ENCODE data around the gene PRPSAP2. TPM values are rescaled to one million over a fixed set of nuclear protein-coding genes. Genes with fewer than 3 reads are reported as not detected.

The PRPSAP2 gene
- total RNA-seq, 1 donor from 2014 or later = 43.0 TPM

DNA sequence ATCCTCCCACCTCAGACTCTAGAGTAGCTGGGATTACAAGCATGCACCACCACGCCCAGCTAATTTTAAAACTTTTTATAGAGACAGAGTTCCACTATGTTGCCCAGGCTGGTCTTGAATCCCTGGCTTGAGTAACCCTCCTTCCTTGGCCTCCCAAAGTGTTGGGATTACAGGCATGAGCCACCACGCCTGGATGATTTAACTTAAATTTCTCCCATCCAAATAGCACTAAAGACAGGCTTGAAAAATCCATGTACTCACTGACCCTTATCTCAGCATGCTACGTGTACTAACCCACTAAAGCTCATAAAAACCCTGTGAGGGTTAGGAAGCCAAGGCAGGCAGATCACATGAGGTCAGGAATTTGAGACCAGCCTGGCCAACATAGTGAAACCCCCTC is 98.7 kb downstream of the PRPSAP2 start:
- no peaks in the 10 kb centered on the region for H3K27me3 ChIP-seq (ENCODE audit: control insufficient read depth, insufficient read depth, low read length)
- no peak for TF ChIP-seq CTCF (IDR thresholded peaks at IDR 0.05; ENCODE audit: insufficient read depth, low read length, poor library complexity, severe bottlenecking)
- DNase-seq (ENCODE audit: low read depth) = no peak
- H3K36me3 ChIP-seq (ENCODE audit: control insufficient read depth, insufficient read depth, low read length) = no peaks in the 10 kb centered on the region
- H3K4me3 ChIP-seq (ENCODE audit: low read depth, low read length) = no peak overlapping the region

DNA sequence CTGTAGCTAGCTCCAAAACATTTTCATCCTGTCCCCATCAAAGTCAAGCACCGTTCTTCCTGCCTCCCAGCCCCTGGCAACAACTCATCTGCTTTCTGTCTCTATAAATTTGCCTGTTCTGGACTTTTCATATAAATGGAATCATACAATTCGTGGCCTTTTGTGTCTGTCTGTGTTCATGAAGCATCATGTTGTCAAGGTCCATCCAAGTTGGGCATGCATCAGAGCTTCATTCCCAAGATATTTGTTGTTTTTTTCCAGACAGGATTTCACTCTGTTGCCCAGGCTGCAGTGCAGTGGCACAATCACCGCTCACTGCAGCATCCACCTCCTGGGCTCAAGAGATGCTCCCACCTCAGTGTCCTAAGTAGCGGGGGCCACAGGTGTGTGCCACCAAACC is 99.9 kb downstream of the PRPSAP2 start:
- H3K36me3 ChIP-seq (ENCODE audit: control insufficient read depth, insufficient read depth, low read length) = no peaks in the 10 kb centered on the region

GRCh38 chr17:18958611-18959010 is 100.7 kb downstream of the PRPSAP2 start:
- no peak for TF ChIP-seq CTCF (IDR thresholded peaks at IDR 0.05; ENCODE audit: insufficient read depth, low read length, poor library complexity, severe bottlenecking)
- H3K4me3 ChIP-seq (ENCODE audit: low read depth, low read length) = no peak overlapping the region
- H3K27me3 ChIP-seq (ENCODE audit: control insufficient read depth, insufficient read depth, low read length) = no peaks in the 10 kb centered on the region
- no peak for DNase-seq (ENCODE audit: low read depth)
- H3K36me3 ChIP-seq (ENCODE audit: control insufficient read depth, insufficient read depth, low read length) = no peaks in the 10 kb centered on the region

More for the DNA sequence above, 99.9 kb downstream of the PRPSAP2 start:
- Histone ChIP-seq H3K4me3 (ENCODE audit: low read depth, low read length) (no peak overlapping the region), H3K27me3 (ENCODE audit: control insufficient read depth, insufficient read depth, low read length) (no peaks in the 10 kb centered on the region)
- TF ChIP-seq CTCF (IDR thresholded peaks at IDR 0.05; ENCODE audit: insufficient read depth, low read length, poor library complexity, severe bottlenecking) = no peak
- DNase-seq (ENCODE audit: low read depth) = no peak

- DNase-seq (ENCODE audit: low read depth) = no peak
- Histone ChIP-seq H3K4me3 (ENCODE audit: low read depth, low read length) (no peak overlapping the region), H3K36me3 (ENCODE audit: control insufficient read depth, insufficient read depth, low read length) (no peaks in the 10 kb centered on the region), H3K27me3 (ENCODE audit: control insufficient read depth, insufficient read depth, low read length) (no peaks in the 10 kb centered on the region)
- no peak for TF ChIP-seq CTCF (IDR thresholded peaks at IDR 0.05; ENCODE audit: insufficient read depth, low read length, poor library complexity, severe bottlenecking)
Measured at GRCh38 chr17:18959071-18959844, 101.3 kb downstream of the PRPSAP2 start.

GRCh38 chr17:18959845-18960240 is 101.9 kb downstream of the PRPSAP2 start:
- Histone ChIP-seq H3K4me3 (ENCODE audit: low read depth, low read length) (no peak overlapping the region), H3K27me3 (ENCODE audit: control insufficient read depth, insufficient read depth, low read length) (no peaks in the 10 kb centered on the region), H3K36me3 (ENCODE audit: control insufficient read depth, insufficient read depth, low read length) (no peaks in the 10 kb centered on the region)
- no peak for TF ChIP-seq CTCF (IDR thresholded peaks at IDR 0.05; ENCODE audit: insufficient read depth, low read length, poor library complexity, severe bottlenecking)
- no peak for DNase-seq (ENCODE audit: low read depth)

DNA sequence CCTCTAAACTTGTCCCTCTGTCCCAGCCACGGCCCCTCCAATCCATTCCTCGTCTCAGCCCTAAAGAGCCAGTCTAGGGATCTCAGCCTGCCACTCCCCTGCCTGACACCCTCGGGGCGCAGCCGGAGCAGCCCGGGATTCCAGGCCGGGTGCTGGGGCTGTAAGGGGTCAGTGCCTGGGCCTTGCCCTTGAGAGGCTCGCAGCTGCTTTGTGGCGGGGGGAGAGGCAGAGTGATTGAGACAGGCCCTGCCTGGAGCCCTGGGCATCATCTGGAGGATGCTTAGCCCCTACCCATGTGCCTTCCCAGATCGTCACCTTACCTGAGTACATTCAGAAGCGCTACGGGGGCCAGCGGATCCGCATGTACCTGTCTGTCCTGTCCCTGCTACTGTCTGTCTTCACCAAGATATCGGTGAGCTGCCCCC is 102.3 kb downstream of the PRPSAP2 start:
- Histone ChIP-seq H3K36me3 (ENCODE audit: control insufficient read depth, insufficient read depth, low read length) (no peaks in the 10 kb centered on the region), H3K4me3 (ENCODE audit: low read depth, low read length) (no peak overlapping the region), H3K27me3 (ENCODE audit: control insufficient read depth, insufficient read depth, low read length) (no peaks in the 10 kb centered on the region)
- DNase-seq (ENCODE audit: low read depth) = no peak
- no peak for TF ChIP-seq CTCF (IDR thresholded peaks at IDR 0.05; ENCODE audit: insufficient read depth, low read length, poor library complexity, severe bottlenecking)
